Erythroblast (primary cell): ENCODE data around the gene ZNF385C.

Experiments
- GATA1 ChIP-seq: IDR thresholded peaks from 2 replicates; pipeline ENCODE4 v1.6.1; 2011; ENCODE audit warnings: low read depth, mild to moderate bottlenecking, control low read depth, low read length, moderate library complexity
- POLR2A ChIP-seq: IDR thresholded peaks from 2 replicates; pipeline ENCODE4 v1.6.1; 2011; ENCODE audit warnings: mild to moderate bottlenecking, low read length

- TF ChIP-seq POLR2A (no peak), GATA1 (no peak)
These were observed 16.6 kb downstream of the ZNF385C start for GRCh38 chr17:42081516-42082129.
